OCI-LY1 (cell line): ENCODE results near the gene ENDOD1.

Experiments used
- H2AFZ ChIP-seq: fragments of 200-600 bp; sonication (generic), shearing (Covaris generic); 2 replicates; pipeline ENCODE4 v1.6.0; 2014; ENCODE audit warnings: antibody characterized with exemption, mild to moderate bottlenecking, low read length
- H3F3A ChIP-seq: fragments of 200-600 bp; sonication (generic), shearing (Covaris generic); 2 replicates; pipeline ENCODE4 v1.6.0; 2014; ENCODE audit warnings: mild to moderate bottlenecking, antibody characterized with exemption, low read length, moderate library complexity; ENCODE audit not compliant: insufficient read depth
- H3K27ac ChIP-seq: fragments of 200-600 bp; sonication (generic); 2 replicates; pipeline ENCODE4 v1.5.1; 2014; ENCODE audit warnings: low read length, mixed run types, mild to moderate bottlenecking, low read depth; ENCODE audit not compliant: poor library complexity, severe bottlenecking
- H3K27me3 ChIP-seq: fragments of 200-600 bp; sonication (generic); 2 replicates; pipeline ENCODE4 v1.6.0; 2014; ENCODE audit warnings: antibody characterized with exemption, mild to moderate bottlenecking, low read length, moderate library complexity; ENCODE audit not compliant: insufficient read depth
- H3K36me3 ChIP-seq: fragments of 200-600 bp; sonication (generic); 2 replicates; pipeline ENCODE4 v1.6.1; 2014; ENCODE audit warnings: mild to moderate bottlenecking, antibody characterized with exemption, low read length, moderate library complexity, mixed read lengths; ENCODE audit not compliant: insufficient read depth
- H3K4me1 ChIP-seq: fragments of 200-600 bp; sonication (generic); 2 replicates; pipeline ENCODE4 v1.5.1; 2014; ENCODE audit warnings: mild to moderate bottlenecking, low read length, moderate library complexity; ENCODE audit not compliant: insufficient read depth, severe bottlenecking
- H3K4me2 ChIP-seq: fragments of 200-600 bp; sonication (generic), shearing (Covaris generic); 2 replicates; pipeline ENCODE4 v1.6.1; 2014; ENCODE audit warnings: low read length
- H3K4me3 ChIP-seq: fragments of 200-600 bp; sonication (generic); 2 replicates; pipeline ENCODE4 v1.5.1; 2014; ENCODE audit warnings: low read length, low read depth, mild to moderate bottlenecking, mixed read lengths; ENCODE audit not compliant: poor library complexity, severe bottlenecking
- H3K79me2 ChIP-seq: fragments of 200-600 bp; shearing (Covaris generic); 2 replicates; pipeline ENCODE4 v1.6.1; 2016; ENCODE audit warnings: mixed run types, low read length, mixed read lengths; ENCODE audit not compliant: insufficient read depth
- H3K9ac ChIP-seq: fragments of 200-600 bp; sonication (generic), shearing (Covaris generic); 2 replicates; pipeline ENCODE4 v1.6.1; 2014; ENCODE audit warnings: mild to moderate bottlenecking, low read length, mixed read lengths
- H3K9me2 ChIP-seq: fragments of 200-600 bp; sonication (generic), shearing (Covaris generic); 2 replicates; pipeline ENCODE4 v1.6.1; 2014; ENCODE audit warnings: low read depth, mild to moderate bottlenecking, low read length, mixed read lengths
- H3K9me3 ChIP-seq: fragments of 200-600 bp; shearing (Covaris generic); 2 replicates; pipeline ENCODE4 v1.6.1; 2014; ENCODE audit warnings: low read length, mixed read lengths
- H4K20me1 ChIP-seq: fragments of 200-600 bp; sonication (generic), shearing (Covaris generic); 2 replicates; pipeline ENCODE4 v1.6.0; 2016; ENCODE audit warnings: mild to moderate bottlenecking, low read length; ENCODE audit not compliant: insufficient read depth
- CTCF ChIP-seq: fragments of 200-600 bp; sonication (generic), shearing (Covaris generic); IDR thresholded peaks from 2 replicates; pipeline ENCODE4 v1.5.1; 2017; ENCODE audit warnings: mild to moderate bottlenecking, antibody characterized with exemption, low read length, moderate library complexity, mixed read lengths
- EZH2 ChIP-seq: fragments of 200-600 bp; sonication (generic), shearing (Covaris generic); IDR thresholded peaks from 2 replicates; pipeline ENCODE4 v1.8.0; 2017; ENCODE audit warnings: borderline replicate concordance, mixed run types, mild to moderate bottlenecking, antibody characterized with exemption, low read length, moderate library complexity, mixed read lengths

ENDOD1 gene

GRCh38 chr11:95089620-95090542, at the start of gene ENDOD1:
ENDOD1 (plus strand) TSS chr11:95089846; CDS start chr11:95089928, 82 bp downstream.
- no peaks in the 10 kb centered on the region for H3K9me2 ChIP-seq
- no peaks in the 10 kb centered on the region for H3K36me3 ChIP-seq
- H3K4me3 ChIP-seq, result peak within 1 kb of the TSS; percentile 71
- H4K20me1 ChIP-seq, result no peaks in the 10 kb centered on the region
- H3K9ac ChIP-seq, result peak within 1 kb of the TSS; percentile 62
- H2AFZ ChIP-seq, result peak within 1 kb of the TSS; percentile 94
- TF ChIP-seq CTCF, result no peak
- no peak for TF ChIP-seq EZH2
- H3K9me3 ChIP-seq, result no peaks in the 10 kb centered on the region
- no peaks in the 10 kb centered on the region for H3K79me2 ChIP-seq
- H3F3A ChIP-seq, result no peaks in the 10 kb centered on the region
- peaks cover 13% of the 10 kb centered on the region for H3K4me1 ChIP-seq
- no peaks in the 10 kb centered on the region for H3K27me3 ChIP-seq
- peak within 1 kb of the TSS; percentile 65 for H3K4me2 ChIP-seq
- no peak within 1 kb of the TSS for H3K27ac ChIP-seq

- H3K9me3 ChIP-seq, result no peaks in the 10 kb centered on the region
- H3K36me3 ChIP-seq, result no peaks in the 10 kb centered on the region
- H3K27ac ChIP-seq, result no peak overlapping the region
- H3K9ac ChIP-seq, result no peak overlapping the region
- H3K79me2 ChIP-seq, result no peaks in the 10 kb centered on the region
- H4K20me1 ChIP-seq, result no peaks in the 10 kb centered on the region
- no peak overlapping the region for H3K4me2 ChIP-seq
- no peaks in the 10 kb centered on the region for H3K27me3 ChIP-seq
- no peaks in the 10 kb centered on the region for H3K4me1 ChIP-seq
- no peaks in the 10 kb centered on the region for H3K9me2 ChIP-seq
- TF ChIP-seq CTCF (no peak), EZH2 (no peak)
- no peaks in the 10 kb centered on the region for H3F3A ChIP-seq
- no peak overlapping the region for H2AFZ ChIP-seq
- no peak overlapping the region for H3K4me3 ChIP-seq
These were observed 47.4 kb upstream of the ENDOD1 start for GRCh38 chr11:95042239-95042638.

GRCh38 chr11:95042906-95043305, 46.7 kb upstream of the ENDOD1 start:
- no peak for TF ChIP-seq EZH2
- no peak for TF ChIP-seq CTCF
- no peak overlapping the region for H2AFZ ChIP-seq

More at GRCh38 chr11:95042906-95043305, 46.7 kb upstream of the ENDOD1 start:
- Histone ChIP-seq H3K79me2 (no peaks in the 10 kb centered on the region), H3F3A (no peaks in the 10 kb centered on the region), H3K27me3 (no peaks in the 10 kb centered on the region), H3K27ac (no peak overlapping the region), H3K4me3 (no peak overlapping the region), H3K9me3 (no peaks in the 10 kb centered on the region), H3K9ac (no peak overlapping the region), H3K4me2 (no peak overlapping the region), H3K9me2 (no peaks in the 10 kb centered on the region), H4K20me1 (no peaks in the 10 kb centered on the region), H3K4me1 (no peaks in the 10 kb centered on the region), H3K36me3 (no peaks in the 10 kb centered on the region)
